HG03039 (cell line): ENCODE measurements around the gene ELAVL4.

Experiments used
- ATAC-seq: cut with Tn5 transposase; IDR thresholded peaks from one replicate; pipeline ENCODE4 v1.9.1; 2021; ENCODE audit warnings: mild to moderate bottlenecking, moderate library complexity; ENCODE audit not compliant: unreplicated experiment

Gene ELAVL4

DNA sequence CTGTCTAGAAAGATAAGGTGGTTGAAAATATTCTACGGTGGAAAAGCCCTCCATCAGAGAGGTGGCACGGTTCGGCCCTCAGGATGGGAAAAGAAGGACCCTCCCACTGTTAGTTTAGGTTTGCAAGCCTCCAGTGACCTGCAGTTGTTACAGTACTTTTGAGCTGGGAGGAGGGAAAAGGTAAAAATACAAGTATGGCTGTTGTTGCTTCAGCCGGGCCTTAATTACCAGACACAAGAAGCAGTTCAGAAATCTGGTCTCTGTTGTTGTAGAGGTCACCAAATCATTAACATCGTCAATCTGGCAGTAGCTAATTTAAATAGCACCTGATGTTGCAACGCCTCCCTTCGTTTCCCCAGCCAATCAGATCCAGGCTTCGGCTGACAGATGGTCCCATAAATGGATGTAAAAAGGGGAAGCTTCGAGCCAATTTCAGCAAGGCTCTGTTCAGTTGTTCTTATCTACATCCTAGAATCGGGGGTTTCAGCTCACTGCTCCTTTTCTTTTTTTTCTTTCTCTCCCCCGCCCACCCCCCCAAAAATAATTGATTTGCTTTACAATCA is at the start of gene ELAVL4:
Gene ELAVL4, plus strand, starts transcription at position 424 of the 563 bp plus-strand sequence. CDS start 270 bp downstream, outside the sequence.
- no peak for ATAC-seq

DNA sequence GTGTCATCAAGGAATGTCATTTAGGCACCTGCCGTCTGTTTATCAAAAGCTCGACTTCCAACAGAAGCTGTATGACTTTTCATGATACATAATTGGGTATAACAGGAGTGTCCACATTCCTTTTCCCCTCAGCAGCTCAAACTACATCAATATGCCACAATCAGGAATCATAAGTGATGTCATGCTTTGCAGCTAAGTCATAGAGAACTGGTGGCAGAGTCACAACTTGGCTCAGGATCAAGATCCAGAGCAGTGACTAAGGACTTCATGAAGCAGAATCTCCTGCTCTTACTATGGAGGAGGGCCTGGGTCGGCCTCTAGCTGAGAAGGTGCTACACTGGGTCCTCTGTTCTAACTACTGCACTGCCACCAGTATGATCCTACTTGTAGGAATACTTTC is 48.4 kb upstream of the ELAVL4 start:
- ATAC-seq, result no peak

DNA sequence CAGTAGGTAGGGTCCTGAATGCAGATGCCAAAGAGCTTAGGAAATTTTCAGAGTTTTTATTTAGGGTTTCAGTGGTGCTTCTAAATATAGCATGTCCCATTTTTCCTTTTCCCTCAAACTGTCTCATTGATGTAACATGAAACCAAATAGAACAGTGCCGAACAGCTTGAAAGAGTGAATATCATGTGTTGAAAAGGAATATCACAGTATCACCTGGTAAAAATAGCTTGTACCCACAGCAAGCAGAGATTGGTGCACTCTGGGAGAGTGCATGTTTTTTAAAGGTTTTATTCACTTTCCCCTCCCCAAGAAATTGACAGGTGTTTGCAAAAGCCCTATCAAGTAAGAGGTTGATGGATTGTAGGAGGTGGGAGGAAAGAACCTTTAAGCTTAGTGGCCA is 41.9 kb upstream of the ELAVL4 start:
- ATAC-seq, result no peak

DNA sequence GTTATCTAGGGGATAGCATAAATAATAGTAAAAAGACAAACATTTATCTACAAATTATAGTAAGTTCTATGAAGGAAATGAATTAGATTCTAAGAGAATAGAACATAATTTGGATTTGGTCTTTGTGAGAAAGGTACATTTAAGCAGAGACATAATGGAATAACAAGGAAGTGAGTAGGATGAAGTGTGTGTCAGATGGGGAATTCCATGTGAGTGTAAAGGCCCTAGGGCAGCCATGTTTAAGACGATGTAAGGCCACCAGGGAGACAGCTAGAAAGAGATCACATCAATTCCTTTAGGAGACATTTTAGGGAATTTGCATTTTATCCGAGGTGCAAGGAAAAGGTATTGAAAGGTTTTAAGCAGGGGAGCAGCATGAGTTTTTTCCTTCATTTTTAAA is 33.8 kb upstream of the ELAVL4 start:
- ATAC-seq, result no peak

DNA sequence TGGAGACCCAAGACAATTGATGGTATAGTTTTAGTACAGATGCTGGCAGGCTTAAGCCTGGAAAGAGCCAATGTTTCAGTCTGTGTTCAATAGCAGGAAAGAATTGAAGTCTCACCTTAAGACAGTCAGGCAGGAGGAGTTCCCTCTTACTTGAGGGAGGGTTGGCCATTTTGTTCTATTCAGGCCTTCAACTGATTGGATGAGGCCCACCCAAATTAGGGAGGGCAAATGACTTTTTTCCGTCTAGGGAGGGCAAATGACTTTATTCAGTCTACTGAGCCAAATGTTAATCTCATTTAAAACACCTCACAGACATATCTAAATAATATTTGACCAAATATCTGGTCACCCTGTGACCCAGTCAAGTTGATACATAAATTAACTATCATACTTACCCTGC is 31.4 kb upstream of the ELAVL4 start:
- no peak for ATAC-seq

DNA sequence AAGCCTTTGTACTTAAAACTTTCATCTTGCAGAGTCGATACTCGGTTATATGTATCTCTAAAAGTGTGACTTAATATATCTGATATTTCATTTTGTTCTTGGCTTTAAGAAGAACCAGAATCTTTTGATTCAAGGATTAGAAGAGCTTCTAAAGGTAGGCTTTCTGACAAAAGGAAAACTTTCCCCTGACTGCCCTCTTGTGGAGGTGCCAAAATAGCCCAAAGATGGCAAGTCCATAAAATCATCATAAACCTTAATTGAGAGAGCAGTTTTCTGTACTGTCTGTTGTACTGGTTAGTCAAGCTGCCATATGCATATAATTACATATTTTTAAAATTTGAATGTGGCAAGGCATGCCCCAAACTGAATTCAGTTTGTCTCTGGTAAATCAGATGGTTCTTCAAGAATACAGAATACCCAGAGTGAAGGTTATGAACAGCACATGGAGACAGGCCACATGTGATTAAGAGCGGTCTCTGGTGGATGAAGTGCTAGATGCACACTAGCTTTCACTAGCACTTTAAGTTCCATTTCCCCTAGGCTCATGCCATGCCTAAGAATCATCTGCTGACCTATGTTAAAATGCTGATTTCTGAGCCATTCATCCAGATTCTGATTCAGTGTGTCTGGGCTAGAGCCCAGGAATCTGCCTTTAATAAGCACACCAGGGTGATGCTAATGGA is 27.7 kb upstream of the ELAVL4 start:
- no peak for ATAC-seq

DNA sequence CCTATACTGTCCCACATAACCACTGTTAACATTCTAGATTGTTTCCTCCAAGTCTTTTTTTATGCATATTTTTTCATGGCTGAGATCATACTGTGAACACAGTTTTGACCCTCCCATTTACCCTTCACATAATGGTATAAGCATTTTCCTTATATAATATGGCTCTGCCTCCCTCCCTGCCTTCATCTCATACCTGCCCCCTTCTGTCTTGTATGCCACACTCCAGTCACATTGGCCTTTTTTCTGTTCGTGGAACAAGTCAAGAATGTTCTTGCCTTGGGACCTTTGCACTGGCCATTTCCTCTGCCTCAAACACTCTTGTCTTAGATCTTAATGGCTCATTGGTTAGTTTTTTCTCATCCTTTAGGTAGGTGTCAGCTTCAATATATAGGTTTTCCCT is 24.3 kb upstream of the ELAVL4 start:
- ATAC-seq, result no peak

DNA sequence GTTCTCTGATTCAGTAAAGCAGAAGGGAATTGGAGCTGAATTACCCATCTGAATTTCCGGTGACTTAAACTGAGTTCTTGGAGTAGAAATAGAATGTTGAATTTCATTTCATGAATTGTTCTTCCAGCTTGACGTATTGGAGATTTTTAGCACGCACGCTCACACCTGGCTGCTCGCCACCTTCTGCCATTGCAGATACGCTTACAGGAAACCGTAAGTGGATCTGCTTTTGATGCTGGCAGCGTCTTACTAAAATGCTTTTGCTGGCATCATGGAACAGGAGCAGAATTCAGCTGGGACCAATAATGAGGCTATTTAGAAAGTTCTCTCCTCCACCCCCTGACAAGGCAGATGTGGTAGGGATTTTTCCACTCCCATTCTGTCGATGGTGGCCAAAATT is 17.7 kb upstream of the ELAVL4 start:
- ATAC-seq, result no peak

DNA sequence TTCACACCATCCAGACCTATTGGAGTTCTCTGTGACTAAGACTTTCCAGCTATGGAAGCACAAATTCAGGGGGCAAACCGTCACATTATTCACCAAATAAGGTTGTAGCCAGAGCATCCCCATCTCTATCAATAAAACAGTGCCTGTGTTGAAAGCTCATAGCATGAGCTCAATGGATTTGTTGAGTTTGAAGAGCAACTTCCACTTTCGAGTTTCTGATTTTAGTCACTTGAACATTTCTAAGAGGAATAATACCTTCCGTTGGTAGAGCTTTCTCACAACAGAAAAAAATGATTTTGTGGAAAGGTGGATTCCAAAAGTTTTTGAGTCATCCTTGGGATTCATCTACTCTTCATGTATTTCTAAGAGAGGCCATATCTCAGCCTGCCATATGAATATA is 13.0 kb upstream of the ELAVL4 start:
- ATAC-seq, result no peak

DNA sequence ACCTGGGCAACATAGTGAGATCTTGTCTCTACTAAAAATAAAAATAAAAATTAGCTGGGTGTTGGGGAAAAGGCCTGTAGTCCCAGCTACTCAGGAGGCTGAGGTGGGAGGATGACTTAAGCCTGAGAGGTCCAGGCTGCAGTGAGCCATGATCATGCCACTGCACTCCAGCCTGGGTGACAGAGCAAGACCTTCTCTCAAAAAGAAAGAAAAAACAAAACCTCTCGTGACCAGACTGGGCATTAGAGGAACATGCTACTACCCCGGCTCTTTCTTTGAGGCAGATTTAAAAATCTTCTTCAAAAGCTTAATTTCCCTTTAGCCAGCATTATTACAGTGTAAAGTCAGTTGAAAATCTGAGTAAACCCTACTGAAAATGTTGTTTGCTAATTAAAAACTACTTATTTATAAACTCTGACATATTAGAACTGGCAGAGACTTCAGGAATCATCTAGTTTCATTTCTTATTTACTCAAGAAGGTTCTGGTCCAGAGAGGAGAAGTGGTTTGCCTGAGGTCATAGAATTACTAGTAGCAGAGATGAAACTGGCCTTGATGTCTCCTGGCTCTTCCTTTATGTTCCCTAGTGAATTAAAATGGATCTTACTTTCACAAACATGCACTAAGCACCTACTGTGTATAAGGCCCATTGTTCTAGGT is 11.6 kb upstream of the ELAVL4 start:
- ATAC-seq, result no peak

DNA sequence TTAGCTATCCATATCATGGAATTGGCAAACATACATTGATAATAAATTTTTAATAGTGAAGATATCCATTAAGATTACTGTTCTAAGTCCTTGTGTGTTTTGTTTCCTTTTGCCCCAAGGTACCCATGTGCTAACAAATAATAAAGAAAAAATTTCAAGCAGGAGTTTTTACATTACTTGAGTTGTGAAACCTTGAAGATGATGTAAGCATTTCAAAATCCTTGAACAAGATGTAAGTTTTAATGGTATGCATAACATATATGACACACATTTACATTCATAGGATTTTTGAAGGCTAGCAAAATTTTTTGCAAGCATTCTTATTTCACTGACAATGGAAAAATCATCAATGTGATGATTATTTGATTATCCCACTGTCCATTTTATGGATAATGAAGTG is 10.9 kb upstream of the ELAVL4 start:
- ATAC-seq, result no peak

DNA sequence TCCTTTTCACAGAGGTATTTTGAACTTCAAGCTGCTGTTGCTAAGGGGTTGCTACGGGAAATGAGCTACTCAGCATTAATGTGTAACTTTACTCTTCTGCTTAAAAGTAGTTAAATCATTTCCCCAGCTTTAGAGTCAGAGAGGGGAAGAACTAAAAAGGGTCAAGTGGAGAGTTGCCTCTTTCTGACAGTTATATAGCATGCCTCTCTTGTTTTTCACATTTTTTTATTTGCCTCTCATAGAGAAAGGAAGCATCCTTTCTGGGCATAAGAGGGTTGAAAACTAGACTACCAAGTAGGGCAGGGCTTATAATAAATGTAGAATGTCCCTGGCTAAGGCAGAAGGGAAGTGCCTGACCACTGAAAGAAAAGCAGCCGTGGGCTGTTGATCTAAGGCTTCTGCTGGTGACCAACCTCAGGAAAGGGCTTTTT is 10.1 kb upstream of the ELAVL4 start:
- ATAC-seq, result no peak

DNA sequence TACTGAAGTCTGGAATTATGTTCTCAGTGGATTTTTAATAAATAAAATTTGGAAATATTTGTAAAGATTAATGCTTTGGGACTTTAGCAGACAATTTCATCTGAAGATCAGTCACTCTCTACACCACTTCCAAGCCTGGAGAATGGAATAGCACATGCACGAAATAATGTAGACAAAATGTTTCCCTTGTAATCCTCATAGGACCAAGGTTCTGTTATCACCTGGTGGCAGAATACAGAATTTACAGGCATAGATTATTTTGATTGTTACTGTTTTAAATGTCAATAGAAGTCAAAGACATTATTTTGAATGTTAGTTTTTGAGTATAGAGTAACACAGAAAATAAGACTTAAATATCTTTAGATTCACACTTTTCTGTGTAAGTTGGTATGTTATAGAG is 9.1 kb upstream of the ELAVL4 start:
- no peak for ATAC-seq

DNA sequence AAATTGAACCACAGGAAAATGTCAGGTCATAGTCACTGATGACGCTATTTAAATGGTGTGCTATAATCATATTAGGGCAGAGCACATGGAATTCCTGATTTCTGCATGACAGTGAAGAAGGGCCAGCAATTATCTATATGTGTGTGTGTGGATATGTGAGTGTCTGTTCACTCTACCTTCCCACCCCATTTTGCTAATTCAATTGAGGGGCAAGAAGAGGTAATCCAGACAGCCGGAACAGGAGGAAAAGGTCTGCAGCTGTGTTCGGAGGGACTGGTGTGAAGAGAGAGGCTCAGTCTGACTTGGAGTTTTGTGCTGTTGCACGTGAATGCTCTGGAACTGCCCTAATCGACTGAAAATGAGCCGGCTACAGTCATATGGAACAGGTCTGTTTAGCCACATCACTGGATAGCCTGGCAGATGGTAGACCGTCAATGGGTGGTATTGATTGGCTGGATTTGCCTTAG is 5.1 kb upstream of the ELAVL4 start:
- ATAC-seq, result no peak

DNA sequence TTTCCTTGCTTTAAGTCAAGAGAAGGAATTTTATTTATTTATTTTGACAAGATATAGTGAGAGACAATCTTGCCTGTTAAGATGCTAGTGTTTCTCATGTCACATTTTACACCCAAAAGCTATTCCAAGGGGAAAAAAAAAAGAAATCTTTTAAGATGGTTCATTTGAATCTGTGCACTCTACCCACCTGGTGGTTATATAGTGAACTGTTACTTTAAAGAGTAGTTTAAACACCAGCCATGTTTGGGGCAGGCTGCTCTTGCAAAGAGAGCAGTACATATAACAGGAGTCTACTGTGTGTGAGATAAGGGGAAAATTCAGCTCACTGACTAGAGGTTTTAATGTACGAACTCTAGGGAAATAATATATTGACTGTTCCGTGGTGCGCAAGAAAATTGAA is 3.3 kb upstream of the ELAVL4 start:
- no peak for ATAC-seq

DNA sequence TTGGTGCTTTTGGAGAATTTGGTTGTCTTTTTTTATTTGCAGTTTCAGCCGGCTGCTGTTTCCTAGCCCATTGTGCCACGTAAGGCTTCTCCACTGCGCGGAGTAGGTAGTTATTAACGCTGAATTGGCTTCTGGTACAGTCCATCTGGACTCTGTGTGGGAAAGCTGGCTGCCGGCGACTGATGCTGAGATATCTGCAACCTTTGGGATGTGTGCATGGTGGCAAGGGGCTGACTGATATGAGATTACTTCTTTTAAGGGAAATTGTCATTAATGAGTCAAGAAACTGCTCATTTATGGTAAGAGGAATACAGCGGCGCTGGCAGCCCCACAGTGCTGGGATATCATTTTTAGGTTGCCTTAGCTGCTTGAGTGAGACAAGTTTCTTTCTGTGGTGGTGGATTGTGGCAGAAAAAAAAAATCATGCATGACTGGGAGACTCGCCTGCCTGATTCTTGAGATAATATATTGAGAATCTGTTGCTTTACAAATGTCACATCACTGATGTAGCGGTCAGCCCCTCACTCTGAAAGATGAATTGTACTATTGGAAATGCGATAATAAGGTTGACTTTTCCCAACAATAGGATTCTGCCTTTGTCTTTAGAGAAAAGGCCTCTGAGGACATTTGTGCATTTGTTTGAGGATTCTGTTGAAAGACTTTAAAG is 2.5 kb upstream of the ELAVL4 start:
- no peak for ATAC-seq

DNA sequence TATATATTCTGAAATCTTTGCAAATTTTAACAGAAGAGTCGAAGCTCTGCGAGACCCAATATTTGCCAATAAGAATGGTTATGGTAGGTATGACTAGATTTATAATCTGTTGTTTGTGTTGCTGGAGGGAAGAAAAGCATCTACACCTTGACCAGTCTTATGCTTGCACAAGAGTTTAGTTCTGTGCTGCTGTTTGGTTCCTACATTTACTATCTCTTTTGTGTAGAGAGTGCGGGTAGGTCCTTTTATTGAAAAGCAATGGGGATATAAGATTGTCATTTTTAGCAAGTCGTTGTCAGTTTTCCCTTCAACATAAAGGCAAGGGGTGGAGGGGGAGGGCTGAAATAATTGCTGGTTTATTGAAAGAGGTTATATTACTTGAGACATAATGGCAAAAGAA is 396 bp downstream of the ELAVL4 start:
- no peak for ATAC-seq

DNA sequence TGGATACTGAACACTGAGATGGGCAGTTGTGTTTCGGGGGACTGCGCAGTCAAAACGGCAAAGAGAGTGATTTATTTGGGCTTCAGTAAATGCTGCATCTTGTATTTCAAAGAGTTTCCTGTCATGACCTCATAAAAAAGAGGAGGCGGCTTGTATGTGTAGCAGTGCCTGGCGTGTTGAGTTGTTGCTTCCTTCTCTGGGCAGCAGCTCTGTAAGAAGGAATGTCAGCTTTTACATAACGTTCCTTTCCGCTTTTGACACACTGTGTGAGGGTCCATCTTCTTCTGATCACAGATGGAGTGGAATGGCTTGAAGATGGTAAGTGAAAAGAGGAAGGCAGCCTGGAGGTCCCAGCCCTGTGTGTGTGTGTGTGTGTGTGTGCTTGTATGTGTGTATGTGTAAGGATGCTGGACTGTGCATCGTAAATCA is 941 bp downstream of the ELAVL4 start:
- no peak for ATAC-seq

DNA sequence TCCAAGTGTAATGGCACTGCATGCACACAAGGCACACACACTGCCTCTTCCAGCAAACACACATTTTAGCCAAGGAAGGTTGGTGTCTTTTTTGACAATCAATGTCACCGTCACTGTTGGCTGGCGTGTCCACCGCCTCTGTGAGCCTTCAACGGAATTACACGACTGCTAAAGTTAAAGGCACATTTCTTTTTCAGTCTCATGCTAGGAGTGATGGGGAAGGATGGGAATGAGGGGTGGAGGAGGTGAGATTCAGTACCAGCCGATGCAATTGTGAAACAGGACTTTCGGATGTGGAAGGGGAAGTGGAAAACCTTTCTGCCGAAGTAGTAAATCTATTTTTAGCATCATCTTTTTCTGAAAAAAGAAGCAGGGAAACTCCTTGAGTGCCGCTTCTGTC is 1.4 kb downstream of the ELAVL4 start:
- no peak for ATAC-seq

DNA sequence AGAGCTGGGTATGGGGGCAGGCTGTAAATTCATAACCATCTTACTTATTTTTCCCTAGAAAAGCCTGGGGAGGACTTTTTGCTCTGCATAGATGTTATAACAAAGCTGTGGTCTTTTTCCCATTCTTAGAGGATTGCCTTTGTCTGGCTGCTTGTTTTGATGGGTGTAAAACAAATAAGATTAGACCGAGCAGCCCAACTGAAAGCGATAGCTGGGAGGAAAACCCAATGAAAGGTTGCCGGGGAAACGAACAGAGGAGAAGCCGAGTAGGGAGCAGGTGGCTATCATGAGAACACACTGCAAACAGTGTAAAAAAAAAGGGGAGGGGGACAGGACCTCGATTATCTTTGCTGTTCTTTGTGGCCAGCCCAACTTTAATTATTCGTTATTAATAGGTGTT is 1.9 kb downstream of the ELAVL4 start:
- no peak for ATAC-seq

DNA sequence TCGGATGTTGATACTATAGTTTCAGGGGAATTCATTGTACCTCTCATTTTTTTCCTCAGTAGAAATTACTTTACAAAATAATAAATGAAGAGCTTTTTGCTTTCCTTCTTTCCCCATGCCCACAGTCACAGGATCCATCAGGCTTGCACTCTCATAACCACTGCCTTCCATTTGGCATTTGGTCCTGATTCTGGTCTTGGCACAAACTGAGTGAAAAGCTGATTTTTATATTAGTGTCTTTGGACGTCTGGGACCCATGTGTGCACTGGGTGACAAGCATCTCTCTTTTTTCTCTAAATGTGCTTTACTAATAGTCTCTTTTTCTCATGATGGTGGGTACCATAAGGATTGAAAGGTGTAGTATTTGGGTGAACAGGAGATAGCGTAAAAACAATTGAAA is 2.8 kb downstream of the ELAVL4 start:
- ATAC-seq, result no peak

DNA sequence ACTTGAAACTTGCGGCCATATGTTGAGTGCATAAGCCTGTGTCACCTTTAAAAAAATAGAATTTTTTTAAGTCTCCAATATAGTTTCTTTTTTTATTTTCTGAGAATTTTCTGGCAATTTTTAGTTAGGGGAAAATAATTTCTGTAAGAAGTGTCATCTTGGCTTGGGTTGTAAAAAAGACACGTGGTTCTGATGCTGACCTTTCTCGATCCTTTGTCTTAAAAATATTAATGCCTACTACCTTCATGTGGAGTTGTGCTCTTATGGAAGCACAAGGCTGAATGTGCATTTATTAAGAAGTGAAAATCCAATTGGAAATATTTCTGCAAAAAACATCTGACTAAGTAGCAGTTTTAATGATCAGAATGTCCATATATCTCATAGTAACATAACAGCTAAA is 3.5 kb downstream of the ELAVL4 start:
- no peak for ATAC-seq
